Measurements from ENCODE around the gene PCDH7. TPM values are rescaled to one million over a fixed set of nuclear protein-coding genes. Genes with fewer than 3 reads are reported as not detected.

Gene PCDH7
- total RNA-seq, 1 donor from 2014 or later, result 4.7 TPM

DNA sequence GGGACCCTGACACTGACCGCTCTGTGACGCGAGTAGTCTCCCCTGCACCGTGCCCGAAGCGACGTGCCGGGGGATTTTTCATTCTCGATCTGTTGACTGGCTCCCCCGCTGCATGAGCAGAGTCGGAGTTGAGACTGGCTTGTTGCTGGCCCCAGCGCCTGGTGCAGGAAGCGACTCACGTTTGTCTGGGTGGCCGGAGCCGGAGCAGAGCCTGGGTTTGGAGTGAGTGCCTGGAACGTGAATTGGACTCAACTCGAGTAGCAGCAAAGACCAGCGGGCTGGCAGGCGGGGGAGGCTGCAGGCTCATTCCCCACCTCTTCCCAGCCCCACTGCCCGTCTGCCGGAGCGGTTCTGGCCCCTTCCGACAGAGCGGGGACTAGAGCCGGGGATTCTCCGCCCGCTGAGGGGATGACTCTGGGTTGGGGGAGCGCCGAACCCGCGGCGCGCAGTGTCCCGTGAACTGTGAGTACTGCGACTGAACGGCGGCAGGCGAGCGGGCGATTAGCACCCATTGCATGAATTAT is 554 bp downstream of the PCDH7 start:
- Histone ChIP-seq H3K36me3 (no peaks in the 10 kb centered on the region), H3K4me3 (peak overlapping the region; percentile 60), H3K4me1 (peaks cover 46% of the 10 kb centered on the region), H3K9me3 (no peaks in the 10 kb centered on the region), H3K27ac (no peak overlapping the region), H3K27me3 (ENCODE audit: low read depth) (peaks cover 63% of the 10 kb centered on the region)
- ATAC-seq (peak; percentile 4 to 6), DNase-seq (no peak)
- intact Hi-C loops (cut with DNase I), result no loop called here
- TF ChIP-seq, protein P1, sequence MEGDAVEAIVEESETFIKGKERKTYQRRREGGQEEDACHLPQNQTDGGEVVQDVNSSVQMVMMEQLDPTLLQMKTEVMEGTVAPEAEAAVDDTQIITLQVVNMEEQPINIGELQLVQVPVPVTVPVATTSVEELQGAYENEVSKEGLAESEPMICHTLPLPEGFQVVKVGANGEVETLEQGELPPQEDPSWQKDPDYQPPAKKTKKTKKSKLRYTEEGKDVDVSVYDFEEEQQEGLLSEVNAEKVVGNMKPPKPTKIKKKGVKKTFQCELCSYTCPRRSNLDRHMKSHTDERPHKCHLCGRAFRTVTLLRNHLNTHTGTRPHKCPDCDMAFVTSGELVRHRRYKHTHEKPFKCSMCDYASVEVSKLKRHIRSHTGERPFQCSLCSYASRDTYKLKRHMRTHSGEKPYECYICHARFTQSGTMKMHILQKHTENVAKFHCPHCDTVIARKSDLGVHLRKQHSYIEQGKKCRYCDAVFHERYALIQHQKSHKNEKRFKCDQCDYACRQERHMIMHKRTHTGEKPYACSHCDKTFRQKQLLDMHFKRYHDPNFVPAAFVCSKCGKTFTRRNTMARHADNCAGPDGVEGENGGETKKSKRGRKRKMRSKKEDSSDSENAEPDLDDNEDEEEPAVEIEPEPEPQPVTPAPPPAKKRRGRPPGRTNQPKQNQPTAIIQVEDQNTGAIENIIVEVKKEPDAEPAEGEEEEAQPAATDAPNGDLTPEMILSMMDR (IDR thresholded peaks at IDR 0.05), result no peak

DNA sequence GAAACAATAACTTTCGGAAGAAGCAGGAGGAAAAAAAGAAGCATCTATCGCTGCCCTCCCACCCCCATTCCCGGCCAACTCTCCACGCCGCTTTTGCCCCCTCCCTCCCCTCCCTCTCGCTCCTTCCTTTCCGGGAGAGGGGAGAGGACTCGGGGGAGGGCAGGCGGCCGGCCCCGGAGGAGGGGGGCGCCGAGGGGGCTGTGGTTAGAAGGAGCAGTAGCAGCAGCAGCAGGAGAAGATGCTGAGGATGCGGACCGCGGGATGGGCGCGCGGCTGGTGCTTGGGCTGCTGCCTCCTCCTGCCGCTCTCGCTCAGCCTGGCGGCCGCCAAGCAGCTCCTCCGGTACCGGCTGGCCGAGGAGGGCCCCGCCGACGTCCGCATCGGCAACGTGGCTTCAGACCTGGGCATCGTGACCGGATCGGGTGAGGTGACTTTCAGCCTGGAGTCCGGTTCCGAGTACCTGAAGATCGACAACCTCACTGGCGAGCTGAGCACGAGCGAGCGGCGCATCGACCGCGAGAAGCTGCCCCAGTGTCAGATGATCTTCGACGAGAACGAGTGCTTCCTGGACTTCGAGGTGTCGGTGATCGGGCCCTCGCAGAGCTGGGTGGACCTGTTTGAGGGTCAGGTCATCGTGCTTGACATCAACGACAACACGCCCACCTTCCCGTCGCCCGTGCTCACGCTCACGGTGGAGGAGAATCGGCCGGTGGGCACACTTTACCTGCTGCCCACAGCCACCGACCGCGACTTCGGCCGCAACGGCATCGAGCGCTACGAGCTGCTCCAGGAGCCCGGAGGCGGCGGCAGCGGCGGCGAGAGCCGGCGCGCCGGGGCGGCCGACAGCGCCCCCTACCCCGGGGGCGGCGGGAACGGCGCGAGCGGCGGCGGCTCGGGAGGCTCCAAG is 1.3 kb downstream of the PCDH7 start:
- intact Hi-C loops (cut with DNase I), result no loop called here
- DNase-seq (no peak), ATAC-seq (peak; percentile 39 to 48)
- Histone ChIP-seq H3K27ac (no peak overlapping the region), H3K27me3 (ENCODE audit: low read depth) (peaks cover 63% of the 10 kb centered on the region), H3K4me3 (peak overlapping the region; percentile 60), H3K9me3 (no peaks in the 10 kb centered on the region), H3K36me3 (no peaks in the 10 kb centered on the region), H3K4me1 (peaks cover 45% of the 10 kb centered on the region)
- TF ChIP-seq, protein P1 (IDR thresholded peaks at IDR 0.05), result no peak

DNA sequence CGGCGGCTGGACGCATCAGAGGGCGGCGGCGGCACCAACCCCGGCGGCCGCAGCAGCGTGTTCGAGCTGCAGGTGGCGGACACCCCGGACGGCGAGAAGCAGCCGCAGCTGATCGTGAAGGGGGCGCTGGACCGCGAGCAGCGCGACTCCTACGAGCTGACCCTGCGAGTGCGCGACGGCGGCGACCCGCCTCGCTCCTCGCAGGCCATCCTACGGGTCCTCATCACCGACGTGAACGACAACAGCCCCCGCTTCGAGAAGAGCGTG is 1.9 kb downstream of the PCDH7 start:
- Histone ChIP-seq H3K36me3 (no peaks in the 10 kb centered on the region), H3K27me3 (ENCODE audit: low read depth) (peaks cover 63% of the 10 kb centered on the region), H3K27ac (no peak overlapping the region), H3K9me3 (no peaks in the 10 kb centered on the region), H3K4me1 (peaks cover 42% of the 10 kb centered on the region), H3K4me3 (peak overlapping the region; percentile 60)
- ATAC-seq, result no peak
- no peak for DNase-seq
- TF ChIP-seq, protein P1 (IDR thresholded peaks at IDR 0.05), result peak; percentile 19
- intact Hi-C loops (cut with DNase I), result no loop called here

DNA sequence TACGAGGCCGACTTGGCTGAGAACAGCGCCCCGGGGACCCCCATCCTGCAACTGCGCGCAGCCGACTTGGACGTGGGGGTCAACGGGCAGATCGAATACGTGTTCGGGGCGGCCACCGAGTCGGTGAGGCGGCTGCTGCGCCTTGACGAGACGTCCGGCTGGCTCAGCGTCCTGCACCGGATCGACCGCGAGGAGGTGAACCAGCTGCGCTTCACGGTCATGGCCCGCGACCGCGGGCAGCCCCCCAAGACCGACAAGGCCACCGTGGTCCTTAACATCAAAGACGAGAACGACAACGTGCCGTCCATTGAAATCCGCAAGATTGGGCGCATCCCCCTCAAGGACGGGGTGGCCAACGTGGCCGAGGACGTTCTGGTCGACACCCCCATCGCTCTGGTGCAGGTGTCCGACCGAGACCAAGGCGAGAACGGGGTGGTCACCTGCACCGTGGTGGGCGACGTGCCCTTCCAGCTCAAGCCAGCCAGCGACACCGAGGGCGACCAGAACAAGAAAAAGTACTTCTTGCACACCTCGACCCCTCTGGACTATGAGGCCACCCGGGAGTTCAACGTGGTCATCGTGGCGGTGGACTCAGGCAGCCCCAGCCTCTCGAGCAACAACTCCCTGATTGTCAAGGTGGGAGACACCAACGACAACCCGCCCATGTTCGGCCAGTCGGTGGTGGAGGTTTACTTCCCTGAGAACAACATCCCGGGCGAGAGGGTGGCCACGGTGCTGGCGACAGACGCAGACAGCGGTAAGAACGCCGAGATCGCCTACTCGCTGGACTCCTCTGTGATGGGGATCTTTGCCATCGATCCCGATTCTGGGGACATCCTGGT is 2.4 kb downstream of the PCDH7 start:
- H3K4me3 ChIP-seq, result peak overlapping the region; percentile 60
- intact Hi-C loops (cut with DNase I), result no loop called here
- DNase-seq (no peak), ATAC-seq (no peak)
- peaks cover 59% of the 10 kb centered on the region for H3K27me3 ChIP-seq (ENCODE audit: low read depth)
- no peaks in the 10 kb centered on the region for H3K36me3 ChIP-seq
- no peak overlapping the region for H3K27ac ChIP-seq
- H3K9me3 ChIP-seq, result no peaks in the 10 kb centered on the region
- peaks cover 36% of the 10 kb centered on the region for H3K4me1 ChIP-seq
- TF ChIP-seq, protein P1 (IDR thresholded peaks at IDR 0.05), result no peak

DNA sequence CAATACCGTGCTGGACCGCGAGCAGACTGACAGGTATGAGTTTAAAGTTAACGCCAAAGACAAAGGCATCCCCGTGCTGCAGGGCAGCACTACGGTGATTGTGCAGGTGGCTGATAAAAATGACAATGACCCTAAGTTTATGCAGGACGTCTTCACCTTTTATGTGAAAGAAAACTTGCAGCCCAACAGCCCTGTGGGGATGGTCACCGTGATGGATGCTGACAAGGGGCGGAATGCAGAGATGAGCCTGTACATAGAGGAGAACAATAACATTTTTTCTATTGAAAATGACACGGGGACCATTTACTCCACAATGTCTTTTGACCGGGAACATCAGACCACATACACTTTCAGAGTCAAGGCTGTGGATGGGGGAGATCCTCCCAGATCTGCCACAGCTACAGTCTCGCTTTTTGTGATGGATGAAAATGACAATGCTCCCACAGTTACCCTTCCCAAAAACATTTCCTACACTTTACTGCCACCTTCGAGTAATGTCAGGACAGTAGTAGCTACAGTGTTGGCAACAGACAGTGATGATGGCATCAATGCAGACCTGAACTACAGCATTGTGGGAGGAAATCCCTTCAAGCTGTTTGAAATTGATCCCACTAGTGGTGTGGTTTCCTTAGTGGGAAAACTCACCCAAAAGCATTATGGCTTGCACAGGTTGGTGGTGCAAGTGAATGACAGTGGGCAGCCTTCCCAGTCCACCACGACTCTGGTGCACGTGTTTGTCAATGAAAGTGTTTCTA is 3.2 kb downstream of the PCDH7 start:
- peaks cover 28% of the 10 kb centered on the region for H3K4me1 ChIP-seq
- peak overlapping the region; percentile 60 for H3K4me3 ChIP-seq
- DNase-seq, result no peak
- TF ChIP-seq, protein P1 (IDR thresholded peaks at IDR 0.05), result no peak
- intact Hi-C loops (cut with DNase I), result no loop called here
- no peaks in the 10 kb centered on the region for H3K36me3 ChIP-seq
- no peak overlapping the region for H3K27ac ChIP-seq
- no peaks in the 10 kb centered on the region for H3K9me3 ChIP-seq
- no peak for ATAC-seq
- H3K27me3 ChIP-seq (ENCODE audit: low read depth), result peaks cover 52% of the 10 kb centered on the region

All from lower lobe of right lung (tissue), 2 donors.